GM12891 (cell line): ENCODE data around the gene SERPINB2.

Experiments used
- PAX5 ChIP-seq: IDR thresholded peaks from 2 replicates; pipeline ENCODE4 v1.6.1; 2011; ENCODE audit warnings: low read length, moderate library complexity, mild to moderate bottlenecking; ENCODE audit not compliant: insufficient read depth, severe bottlenecking
- POLR2A ChIP-seq: IDR thresholded peaks from 2 replicates; pipeline ENCODE4 v1.6.1; 2011; ENCODE audit warnings: low read depth, low read length, control low read depth
- POLR2AphosphoS5 ChIP-seq: IDR thresholded peaks from 2 replicates; pipeline ENCODE4 v1.6.1; 2011; ENCODE audit warnings: low read depth, low read length, control low read depth
- SPI1 ChIP-seq: IDR thresholded peaks from 2 replicates; pipeline ENCODE4 v1.6.1; 2011; ENCODE audit warnings: low read depth, low read length, control low read depth
- TAF1 ChIP-seq: IDR thresholded peaks from 2 replicates; pipeline ENCODE4 v1.6.1; 2011; ENCODE audit warnings: low read depth, low read length, control low read depth

- TF ChIP-seq POLR2A (no peak), POLR2AphosphoS5 (no peak), TAF1 (no peak), SPI1 (no peak), PAX5 (no peak)
These were observed 9.2 kb upstream of the SERPINB2 start for GRCh38 chr18:63878343-63878742.
